Natural killer cell (primary cell): ENCODE measurements around the gene PLAAT1. TPM values are rescaled to one million over a fixed set of nuclear protein-coding genes. Genes with fewer than 3 reads are reported as not detected.

ENCODE experiments used
- ATAC-seq, 3 donors: fragments of 150-1000 bp in 2 of 3; fragments of 200-7000 bp in 1 of 3; cut with Tn5 transposase; 1 replicate in 1 of 3; 2 replicates in 2 of 3; pipeline ENCODE4 v1.10.0; 2021; ENCODE audit warnings: mild to moderate bottlenecking in 2 of 3, moderate library complexity in 2 of 3
- DNase-seq, 2 donors: peaks; one replicate each; pipeline versions ENCODE4 v3.0.0 to v3.0.0-alpha.2; 2013 to 2021; ENCODE audit warnings: mixed read lengths in 1 of 2
- H3K27ac ChIP-seq: one replicate; pipeline ENCODE4 v1.5.1; 2013; ENCODE audit warnings: mild to moderate bottlenecking, low read length
- H3K27me3 ChIP-seq: one replicate; pipeline ENCODE4 v1.6.1; 2013; ENCODE audit warnings: low read length; ENCODE audit not compliant: control insufficient read depth, insufficient read depth
- H3K36me3 ChIP-seq: one replicate; pipeline ENCODE4 v1.6.1; 2013; ENCODE audit warnings: low read length; ENCODE audit not compliant: control insufficient read depth, insufficient read depth
- H3K4me1 ChIP-seq: one replicate; pipeline ENCODE4 v1.6.1; 2013; ENCODE audit warnings: low read length; ENCODE audit not compliant: control insufficient read depth, insufficient read depth
- H3K4me3 ChIP-seq: one replicate; pipeline ENCODE4 v1.5.1; 2013; ENCODE audit warnings: low read length
- H3K9me3 ChIP-seq: one replicate; pipeline ENCODE4 v1.6.1; 2013; ENCODE audit warnings: low read length; ENCODE audit not compliant: control insufficient read depth, insufficient read depth
- H3K27ac Mint-ChIP-seq, 2 donors: one replicate each; pipeline ENCODE4 v1.8.0; 2022; ENCODE audit warnings: mild to moderate bottlenecking in 2 of 2, mixed read lengths in 2 of 2, moderate library complexity in 1 of 2
- H3K27me3 Mint-ChIP-seq, 2 donors: one replicate each; pipeline ENCODE4 v1.8.0; 2022; ENCODE audit warnings: low read depth in 2 of 2, mixed read lengths in 2 of 2
- H3K36me3 Mint-ChIP-seq: one replicate; pipeline ENCODE4 v1.8.0; 2022; ENCODE audit warnings: mixed read lengths
- H3K4me1 Mint-ChIP-seq, 2 donors: one replicate each; pipeline ENCODE4 v1.8.0; 2022; ENCODE audit warnings: mixed read lengths in 2 of 2
- H3K4me3 Mint-ChIP-seq: one replicate; pipeline ENCODE4 v1.8.0; 2022; ENCODE audit warnings: mild to moderate bottlenecking, moderate library complexity, mixed read lengths
- H3K9me3 Mint-ChIP-seq, 2 donors: one replicate each; pipeline ENCODE4 v1.8.0; 2022; ENCODE audit warnings: mixed read lengths in 2 of 2
- CTCF ChIP-seq: fragments of 200-600 bp; IDR thresholded peaks from one replicate; pipeline ENCODE4 v1.8.0; 2022; ENCODE audit warnings: antibody characterized with exemption
- WGBS: methylation state at CpG from one replicate; pipeline ENCODE4 v1.1.7; 2013; ENCODE audit warnings: missing lambda C conversion rate; ENCODE audit not compliant: insufficient coverage; 5-methylcytosine and 5-hydroxymethylcytosine counted together
- intact Hi-C: fragments of 100-400 bp; cut with micrococcal nuclease; formaldehyde crosslinking; loops from one replicate; pipeline ENCODE4 v1.14.2; 2022
- total RNA-seq, 4 donors: library from RNA; stranded (reverse); fragments of 120-200 nt in 1 of 4; gene quantifications; one replicate each; pipeline versions ENCODE4 v1.2.3 to v1.2.4, GENCODE V29; 2013 to 2022

Gene PLAAT1
- total RNA-seq, 3 donors from 2014 or later (not counting 1 experiment from before 2014, with no cell fraction given): not detected

GRCh38 chr3:193314161-193314560 is 73.1 kb downstream of the PLAAT1 start:
- 83% methylated on average over 3 of the region's 3 CpGs for WGBS
- no peak overlapping the region for H3K4me3 ChIP-seq
- Mint-ChIP-seq H3K36me3 (no peaks in the 10 kb centered on the region), H3K4me3 (no peak overlapping the region), H3K9me3 (peaks cover 0 to 4% of the 10 kb centered on the region in 2 donors), H3K27me3 (no peaks in the 10 kb centered on the region), H3K27ac (no peak overlapping the region), H3K4me1 (no peaks in the 10 kb centered on the region)
- ATAC-seq (no peak), DNase-seq (no peak)
- no peaks in the 10 kb centered on the region for H3K4me1 ChIP-seq
- TF ChIP-seq CTCF: no peak
- H3K9me3 ChIP-seq: no peaks in the 10 kb centered on the region
- H3K27me3 ChIP-seq: no peaks in the 10 kb centered on the region
- no peaks in the 10 kb centered on the region for H3K36me3 ChIP-seq
- intact Hi-C loops: no loop called here
- no peak overlapping the region for H3K27ac ChIP-seq

- ATAC-seq: no peak
These were observed 76.8 kb downstream of the PLAAT1 start for GRCh38 chr3:193317682-193318300.

More at GRCh38 chr3:193317682-193318300, 76.8 kb downstream of the PLAAT1 start:
- Histone ChIP-seq H3K4me3 (no peak overlapping the region), H3K9me3 (no peaks in the 10 kb centered on the region), H3K27ac (no peak overlapping the region), H3K36me3 (no peaks in the 10 kb centered on the region), H3K4me1 (no peaks in the 10 kb centered on the region), H3K27me3 (no peaks in the 10 kb centered on the region)
- Mint-ChIP-seq H3K27me3 (no peaks in the 10 kb centered on the region), H3K27ac (no peak overlapping the region), H3K36me3 (no peaks in the 10 kb centered on the region), H3K4me3 (no peak overlapping the region), H3K4me1 (no peaks in the 10 kb centered on the region), H3K9me3 (peaks cover 0 to 4% of the 10 kb centered on the region in 2 donors)
- WGBS: 88% methylated on average over 1 of the region's 2 CpGs
- no peak for TF ChIP-seq CTCF
- DNase-seq: no peak
- intact Hi-C loops: no loop called here

Other genes starting within 250 kb of the PLAAT1 start
- gene ATP13A5, start 137.5 kb downstream of the PLAAT1 start, total RNA-seq: not detected